Non-pigmented ciliary epithelial cell (primary cell): Measurements from ENCODE around the gene SULF2.

Source experiments
- DNase-seq: peaks from one replicate; pipeline ENCODE4 v3.0.0-alpha.2; 2010; ENCODE audit warnings: low read depth

SULF2 gene

GRCh38 chr20:47761482-47762047 lies 23.7 kb downstream of the SULF2 start:
- no peak for DNase-seq

- no peak for DNase-seq
Observed at GRCh38 chr20:47760686-47761481, 24.4 kb downstream of the SULF2 start.

GRCh38 chr20:47758517-47759450 lies 26.5 kb downstream of the SULF2 start:
- no peak for DNase-seq

- DNase-seq, result no peak
Observed at GRCh38 chr20:47757145-47758035, 27.9 kb downstream of the SULF2 start.

- no peak for DNase-seq
Observed at GRCh38 chr20:47754946-47755652, 30.2 kb downstream of the SULF2 start.

GRCh38 chr20:47754388-47754715 lies 30.9 kb downstream of the SULF2 start:
- DNase-seq, result no peak

GRCh38 chr20:47753576-47754387 lies 31.5 kb downstream of the SULF2 start:
- no peak for DNase-seq

GRCh38 chr20:47751449-47751848 lies 33.8 kb downstream of the SULF2 start:
- DNase-seq, result no peak

- no peak for DNase-seq
Observed at GRCh38 chr20:47749339-47749738, 35.9 kb downstream of the SULF2 start.

- no peak for DNase-seq
Observed at GRCh38 chr20:47748823-47749222, 36.5 kb downstream of the SULF2 start.

- DNase-seq, result no peak
Observed at GRCh38 chr20:47748069-47748468, 37.2 kb downstream of the SULF2 start.

- no peak for DNase-seq
Observed at GRCh38 chr20:47747669-47748031, 37.6 kb downstream of the SULF2 start.

GRCh38 chr20:47744803-47745202 lies 40.5 kb downstream of the SULF2 start:
- DNase-seq, result no peak

GRCh38 chr20:47743671-47744070 lies 41.6 kb downstream of the SULF2 start:
- no peak for DNase-seq

- DNase-seq, result no peak
Observed at GRCh38 chr20:47741669-47742608, 43.3 kb downstream of the SULF2 start.

GRCh38 chr20:47740862-47741184 lies 44.5 kb downstream of the SULF2 start:
- no peak for DNase-seq

- no peak for DNase-seq
Observed at GRCh38 chr20:47740121-47740861, 45.0 kb downstream of the SULF2 start.

- DNase-seq, result no peak
Observed at GRCh38 chr20:47737923-47738322, 47.4 kb downstream of the SULF2 start.
